ENCODE measurements around the gene CLSTN2.

CLSTN2 gene

GRCh38 chr3:140399871-140400270 is 464.9 kb downstream of the CLSTN2 start:
- TF ChIP-seq FOXP2 (optimal IDR thresholded peaks at IDR 0.05; ENCODE audit: borderline replicate concordance, extremely low read depth, extremely low read length, insufficient read depth) (no peak), POLR2AphosphoS5 (IDR thresholded peaks at IDR 0.05; ENCODE audit: low read depth, low read length) (no peak), TAF1 (IDR thresholded peaks at IDR 0.05; ENCODE audit: borderline replicate concordance, insufficient read depth, low read length) (no peak), REST (IDR thresholded peaks at IDR 0.05; ENCODE audit: insufficient read depth in 1 of 2, low read depth in 2 of 2, low read length in 2 of 2) (no peak), SIN3A (IDR thresholded peaks at IDR 0.05; ENCODE audit: borderline replicate concordance, insufficient read depth, low read length) (no peak)

- TF ChIP-seq POLR2AphosphoS5 (IDR thresholded peaks at IDR 0.05; ENCODE audit: low read depth, low read length), result no peak
- TF ChIP-seq SIN3A (IDR thresholded peaks at IDR 0.05; ENCODE audit: borderline replicate concordance, insufficient read depth, low read length), result no peak
- no peak for TF ChIP-seq FOXP2 (optimal IDR thresholded peaks at IDR 0.05; ENCODE audit: borderline replicate concordance, extremely low read depth, extremely low read length, insufficient read depth)
- TF ChIP-seq REST (IDR thresholded peaks at IDR 0.05; ENCODE audit: insufficient read depth in 1 of 2, low read depth in 2 of 2, low read length in 2 of 2), result no peak
- TF ChIP-seq TAF1 (IDR thresholded peaks at IDR 0.05; ENCODE audit: borderline replicate concordance, insufficient read depth, low read length), result no peak
Measured at GRCh38 chr3:140403079-140403478, 468.1 kb downstream of the CLSTN2 start.

- TF ChIP-seq REST (IDR thresholded peaks at IDR 0.05; ENCODE audit: insufficient read depth in 1 of 2, low read depth in 2 of 2, low read length in 2 of 2), result no peak
- no peak for TF ChIP-seq FOXP2 (optimal IDR thresholded peaks at IDR 0.05; ENCODE audit: borderline replicate concordance, extremely low read depth, extremely low read length, insufficient read depth)
- no peak for TF ChIP-seq POLR2AphosphoS5 (IDR thresholded peaks at IDR 0.05; ENCODE audit: low read depth, low read length)
- no peak for TF ChIP-seq SIN3A (IDR thresholded peaks at IDR 0.05; ENCODE audit: borderline replicate concordance, insufficient read depth, low read length)
- TF ChIP-seq TAF1 (IDR thresholded peaks at IDR 0.05; ENCODE audit: borderline replicate concordance, insufficient read depth, low read length), result no peak
Measured at GRCh38 chr3:140403608-140404007, 468.6 kb downstream of the CLSTN2 start.

GRCh38 chr3:140406655-140407054 is 471.7 kb downstream of the CLSTN2 start:
- no peak for TF ChIP-seq REST (IDR thresholded peaks at IDR 0.05; ENCODE audit: insufficient read depth in 1 of 2, low read depth in 2 of 2, low read length in 2 of 2)
- TF ChIP-seq SIN3A (IDR thresholded peaks at IDR 0.05; ENCODE audit: borderline replicate concordance, insufficient read depth, low read length), result no peak
- no peak for TF ChIP-seq TAF1 (IDR thresholded peaks at IDR 0.05; ENCODE audit: borderline replicate concordance, insufficient read depth, low read length)
- no peak for TF ChIP-seq FOXP2 (optimal IDR thresholded peaks at IDR 0.05; ENCODE audit: borderline replicate concordance, extremely low read depth, extremely low read length, insufficient read depth)
- no peak for TF ChIP-seq POLR2AphosphoS5 (IDR thresholded peaks at IDR 0.05; ENCODE audit: low read depth, low read length)

GRCh38 chr3:140408252-140408651 is 473.3 kb downstream of the CLSTN2 start:
- TF ChIP-seq POLR2AphosphoS5 (IDR thresholded peaks at IDR 0.05; ENCODE audit: low read depth, low read length) (no peak), SIN3A (IDR thresholded peaks at IDR 0.05; ENCODE audit: borderline replicate concordance, insufficient read depth, low read length) (no peak)
